Stimulated activated CD4-positive, alpha-beta T cell treated with anti-CD3 and anti-CD28 coated beads, Interleukin-15, amount 100 ng/mL, for 24 hours (primary cell): Measurements from ENCODE around the gene PCED1B.
A peak's percentile ranks its signal among the peaks of the same experiment; 100 is the strongest.
"Not testable (repeated sequence)": the region's sequence is repeated elsewhere in the genome, so short reads cannot be mapped to it uniquely, and the experiment has no call there.

ENCODE experiments used
- DNase-seq: peaks from one replicate; pipeline ENCODE4 v3.0.0-alpha.2; 2020

Gene PCED1B

DNA sequence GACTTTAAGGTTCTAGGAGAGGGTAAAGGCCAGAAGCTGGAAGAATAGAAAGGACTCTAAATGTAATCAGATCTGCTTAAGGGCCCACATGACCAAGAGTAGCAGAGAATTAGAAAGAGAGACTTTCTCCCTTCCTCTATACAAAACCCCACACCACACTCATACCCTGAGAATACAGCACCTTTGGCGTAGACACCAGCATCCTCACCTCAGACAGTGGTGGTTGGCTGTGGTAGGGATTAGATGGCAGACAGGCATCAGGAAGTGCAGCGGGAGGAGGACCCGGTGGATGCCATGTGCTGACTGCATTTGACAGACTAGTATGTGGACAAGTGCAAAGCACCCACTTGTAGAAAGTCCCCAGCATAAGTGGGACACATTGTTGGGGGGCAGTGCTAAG lies 98.6 kb downstream of the PCED1B start:
- DNase-seq, result no peak

DNA sequence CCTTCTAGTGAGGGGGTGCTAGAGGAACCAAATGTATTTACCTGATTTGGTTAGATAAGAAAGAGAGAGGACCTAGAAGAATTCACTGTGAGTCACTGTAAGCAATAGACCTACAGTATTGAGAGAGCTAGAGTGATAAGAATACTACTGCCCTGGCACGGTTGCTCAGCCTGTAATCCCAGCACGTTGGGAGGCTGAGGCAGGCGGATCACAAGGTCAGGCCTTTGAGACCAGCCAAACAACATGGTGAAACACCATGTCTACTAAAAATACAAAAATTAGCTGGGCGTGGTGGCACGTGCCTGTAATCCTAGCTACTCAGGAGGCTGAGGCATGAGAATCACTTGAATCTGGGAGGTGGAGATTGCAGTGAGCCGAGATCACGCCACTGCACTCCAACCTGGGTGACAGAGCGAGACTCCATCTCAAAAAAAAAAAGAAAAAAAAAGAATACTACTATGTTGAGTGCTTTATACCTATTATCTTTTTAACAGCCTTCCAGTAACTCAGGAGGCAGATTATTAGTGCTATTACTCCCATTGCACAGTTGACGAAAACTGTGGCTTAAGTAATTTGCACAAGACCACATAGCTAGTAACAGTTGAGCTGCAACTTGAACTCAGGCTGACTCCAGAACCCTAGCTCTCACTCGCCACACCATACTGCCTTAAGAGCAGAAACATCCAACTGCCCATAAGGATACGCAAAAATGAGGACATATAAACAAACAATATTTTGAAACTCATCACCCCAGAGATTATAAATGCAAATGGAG lies 102.9 kb downstream of the PCED1B start:
- DNase-seq, result not testable (repeated sequence)

DNA sequence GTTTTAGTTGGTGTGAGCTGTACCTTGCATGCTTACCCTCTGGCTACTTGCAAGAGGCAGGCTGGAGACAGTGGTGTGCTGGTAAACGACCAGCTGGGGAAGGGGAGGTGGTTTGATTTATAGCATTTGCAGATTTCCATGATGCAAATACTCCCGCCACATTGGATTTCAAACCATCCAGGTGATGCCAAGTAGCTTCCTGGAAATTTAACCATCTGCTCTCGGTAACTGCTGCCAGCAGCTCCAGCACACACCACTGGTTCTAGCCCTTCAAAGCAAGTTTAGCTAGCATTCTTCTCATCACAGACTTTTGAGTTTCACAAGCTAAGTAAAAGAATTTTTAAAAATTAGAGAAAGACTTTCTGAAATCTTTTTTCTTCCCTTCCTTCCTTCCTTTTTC lies 104.8 kb downstream of the PCED1B start:
- no peak for DNase-seq

DNA sequence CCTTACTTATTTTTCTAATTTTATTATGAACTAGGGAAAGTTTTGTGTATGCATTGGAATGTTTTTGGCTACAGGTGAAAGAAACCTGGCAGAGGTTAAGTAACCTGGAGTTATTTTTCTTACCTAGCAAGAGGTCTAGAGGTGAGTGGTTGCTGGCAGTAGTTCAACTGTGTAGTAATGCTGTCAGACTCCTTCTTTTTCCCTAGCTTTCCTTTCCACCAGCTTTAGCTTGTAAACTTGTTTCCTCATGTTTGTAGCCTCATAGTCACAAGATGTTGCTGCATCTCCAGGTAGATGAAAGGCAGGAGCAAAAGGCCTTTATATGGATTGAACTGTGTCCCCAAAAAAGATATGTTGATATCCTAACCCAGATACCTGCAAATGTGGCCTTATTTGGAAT lies 105.4 kb downstream of the PCED1B start:
- DNase-seq, result no peak

DNA sequence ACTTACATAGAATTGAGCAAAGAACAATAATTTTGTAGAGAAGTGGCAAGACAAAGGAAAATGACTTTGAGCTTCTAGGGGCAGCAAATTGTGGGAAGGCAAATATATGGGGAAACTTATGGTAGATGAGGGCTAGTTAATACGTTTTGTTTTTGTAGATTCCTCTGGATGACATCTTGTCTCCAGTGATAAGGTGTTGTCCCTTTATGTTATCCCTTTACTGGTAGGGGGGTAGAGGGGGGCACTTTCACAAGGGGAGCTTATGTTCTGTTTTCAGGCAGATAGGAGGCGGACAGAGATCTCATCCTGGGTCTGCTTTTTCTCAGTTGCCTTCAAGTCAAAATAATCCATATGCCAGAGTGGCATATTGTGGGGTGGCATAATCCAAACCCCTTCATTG lies 106.8 kb downstream of the PCED1B start:
- no peak for DNase-seq

DNA sequence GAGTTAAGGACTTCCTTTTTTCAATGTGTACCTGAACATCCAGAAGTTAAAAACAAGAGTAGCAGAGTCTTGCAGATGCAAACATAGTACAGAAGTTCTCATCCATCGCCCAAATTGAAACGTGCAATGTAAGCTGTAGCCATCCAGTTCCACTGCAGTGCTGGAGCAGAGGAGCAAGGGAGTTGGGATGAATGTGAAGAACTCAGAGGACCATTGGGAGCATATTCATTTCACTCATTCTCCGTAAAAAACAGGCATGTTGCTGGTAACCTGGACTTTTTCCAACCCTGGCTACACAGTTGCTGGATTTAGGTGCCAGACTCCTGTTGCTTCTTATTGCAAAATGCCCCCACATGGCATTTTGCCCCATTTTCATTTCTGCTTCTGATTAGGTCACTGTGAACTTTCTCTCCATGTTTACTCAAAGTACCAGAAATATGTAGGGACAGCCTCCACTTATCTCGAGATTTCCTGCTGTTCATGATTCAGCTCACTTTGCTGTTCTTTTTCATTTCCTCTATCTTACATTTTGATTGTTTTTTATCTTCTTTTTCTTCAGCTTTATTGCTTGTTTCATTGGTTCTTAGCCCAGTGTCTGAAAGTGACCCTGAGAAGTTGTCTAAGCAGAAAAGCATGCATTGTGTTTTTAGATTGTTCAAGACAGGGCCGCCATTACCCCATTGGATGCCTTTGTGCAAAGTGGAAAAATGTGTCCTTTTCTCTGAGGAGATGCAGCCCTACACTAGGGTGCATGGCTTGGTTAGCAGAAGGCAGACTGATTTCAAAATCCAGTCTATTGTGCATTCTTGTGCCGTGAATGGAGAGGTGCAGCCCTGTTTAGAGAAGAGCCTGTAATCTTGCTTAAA lies 109.4 kb downstream of the PCED1B start:
- no peak for DNase-seq

DNA sequence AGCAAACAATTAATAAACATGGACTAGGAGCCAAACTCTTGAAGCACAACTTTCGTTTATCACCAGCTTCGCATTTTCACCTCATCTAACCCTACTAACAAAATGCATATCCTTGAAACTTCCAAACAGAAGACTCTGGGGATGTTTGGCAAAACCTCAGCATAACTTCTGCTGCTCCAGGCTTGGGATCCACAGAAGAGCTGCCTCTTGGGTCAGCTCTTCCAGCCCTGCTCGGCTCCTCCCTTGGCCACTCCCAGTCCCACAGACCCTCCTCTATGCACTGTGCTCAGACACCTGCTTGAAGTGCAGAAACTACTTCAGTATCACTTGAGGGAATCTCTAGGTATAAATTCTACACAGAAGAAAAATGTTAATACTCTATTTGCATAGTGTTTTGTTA lies 110.3 kb downstream of the PCED1B start:
- DNase-seq, result no peak

DNA sequence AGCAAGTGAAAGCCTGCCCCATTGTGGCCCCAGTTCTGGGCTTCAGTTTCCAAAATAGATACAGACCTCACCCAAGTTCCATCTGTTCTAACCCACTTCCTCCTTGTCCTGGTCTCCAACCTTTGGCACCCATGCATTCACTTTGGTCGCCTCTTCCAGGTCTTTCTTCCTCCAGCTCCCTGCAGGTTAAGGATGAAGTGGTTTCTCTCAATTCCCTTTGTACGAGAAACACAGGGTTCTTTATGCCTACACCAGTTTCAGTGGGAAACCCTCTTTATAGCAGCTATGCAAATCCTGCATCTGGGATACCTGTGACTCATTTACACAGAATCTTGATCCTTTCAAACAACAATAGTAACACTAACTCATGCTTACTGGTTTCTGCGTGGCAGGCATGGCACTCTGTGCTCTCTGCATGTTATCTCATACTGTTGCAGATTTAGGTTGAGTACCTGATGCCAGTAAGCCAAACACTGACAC lies 110.9 kb downstream of the PCED1B start:
- peak; percentile 57 for DNase-seq

DNA sequence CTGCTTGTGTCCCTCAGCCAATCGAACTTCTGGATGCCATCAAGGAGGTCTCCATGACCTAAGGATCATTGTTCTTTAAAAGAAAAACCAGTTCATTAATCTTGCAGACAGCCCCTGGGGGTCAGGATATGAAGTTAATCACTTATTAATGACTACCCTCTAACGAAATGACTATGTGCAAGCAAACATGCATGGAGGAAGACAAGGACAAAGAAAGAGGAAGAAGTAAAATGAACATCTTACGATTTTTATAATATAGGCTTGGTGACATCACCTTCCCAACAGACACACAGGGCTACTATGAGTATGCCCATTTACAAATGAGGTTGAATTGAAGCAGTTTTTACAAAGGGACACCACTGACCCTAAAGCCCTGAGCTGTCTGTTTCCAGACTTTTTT lies 111.5 kb downstream of the PCED1B start:
- DNase-seq, result no peak

DNA sequence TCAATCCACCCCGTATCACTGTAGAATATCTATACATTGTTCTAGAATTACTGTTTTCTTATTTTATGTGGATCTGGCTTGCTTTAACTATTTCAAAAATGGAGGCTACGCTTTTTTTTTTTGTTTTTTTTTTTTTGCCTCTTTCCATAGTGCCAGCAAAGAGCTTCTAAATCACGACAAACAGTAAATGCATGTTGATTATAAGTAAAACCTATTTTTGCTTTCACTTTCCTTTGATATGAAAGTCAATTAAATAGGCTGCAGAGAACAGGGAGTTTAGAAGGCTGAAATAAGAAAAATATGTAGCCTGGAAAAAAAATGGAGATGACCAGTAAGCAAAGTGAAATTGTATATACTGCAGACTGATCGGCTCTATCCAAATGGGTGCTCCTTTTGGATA lies 112.6 kb downstream of the PCED1B start:
- no peak for DNase-seq

DNA sequence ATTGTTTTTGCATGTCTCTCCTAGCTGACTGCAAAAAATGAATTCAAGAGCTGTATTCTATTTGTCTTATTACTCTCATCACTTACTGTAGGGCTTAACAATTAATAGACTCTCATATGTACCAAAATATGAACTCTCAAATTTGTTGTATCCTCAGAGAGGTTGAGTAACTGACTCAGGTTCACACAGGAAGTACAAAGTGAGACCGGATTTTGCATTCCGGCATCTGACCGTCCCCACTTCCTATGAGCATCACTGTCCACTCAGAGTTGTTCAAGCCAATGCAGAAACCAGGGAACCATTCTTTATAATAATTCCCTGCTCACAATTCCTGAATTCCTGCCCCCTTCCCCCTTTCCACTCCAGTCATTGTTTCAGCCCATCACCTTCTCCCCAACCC lies 113.6 kb downstream of the PCED1B start:
- peak; percentile 33 for DNase-seq

DNA sequence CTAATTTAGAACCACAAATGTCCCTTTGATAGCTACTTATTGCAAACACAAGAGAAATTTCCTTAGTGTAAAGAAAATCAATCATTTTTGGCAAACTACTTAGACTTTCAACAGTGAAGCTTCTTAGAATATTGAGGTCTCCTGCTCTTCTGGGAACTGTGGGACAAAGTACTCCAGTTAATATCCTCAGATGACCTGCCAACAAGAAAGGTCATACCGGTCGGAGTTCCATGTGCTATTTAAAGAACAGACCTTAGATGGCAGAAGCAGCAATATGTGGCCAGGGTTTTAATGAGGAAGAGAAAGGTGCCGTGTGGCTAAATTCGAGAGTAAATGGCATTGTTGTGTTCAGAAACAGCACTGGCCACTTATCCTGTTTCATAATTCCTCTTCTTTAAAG lies 115.1 kb downstream of the PCED1B start:
- DNase-seq, result no peak

DNA sequence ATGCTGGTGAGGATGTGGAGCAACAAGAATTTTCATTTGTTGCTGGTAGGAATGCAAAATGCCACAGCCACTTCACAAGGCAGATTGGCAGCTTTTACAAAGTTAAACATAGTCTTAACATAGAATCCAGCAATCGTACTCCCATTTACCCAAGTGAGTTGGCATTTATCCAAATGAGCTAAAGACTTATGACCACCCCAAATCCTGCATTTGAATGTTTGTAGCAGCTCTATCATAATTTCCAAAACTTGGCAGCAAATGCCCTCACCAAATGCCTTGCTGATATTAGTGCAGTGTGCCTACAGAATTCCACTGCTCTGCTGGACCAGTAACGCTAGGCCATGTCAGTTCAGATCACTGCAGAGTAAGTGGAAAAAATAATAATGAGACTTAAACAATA lies 121.0 kb downstream of the PCED1B start:
- no peak for DNase-seq

DNA sequence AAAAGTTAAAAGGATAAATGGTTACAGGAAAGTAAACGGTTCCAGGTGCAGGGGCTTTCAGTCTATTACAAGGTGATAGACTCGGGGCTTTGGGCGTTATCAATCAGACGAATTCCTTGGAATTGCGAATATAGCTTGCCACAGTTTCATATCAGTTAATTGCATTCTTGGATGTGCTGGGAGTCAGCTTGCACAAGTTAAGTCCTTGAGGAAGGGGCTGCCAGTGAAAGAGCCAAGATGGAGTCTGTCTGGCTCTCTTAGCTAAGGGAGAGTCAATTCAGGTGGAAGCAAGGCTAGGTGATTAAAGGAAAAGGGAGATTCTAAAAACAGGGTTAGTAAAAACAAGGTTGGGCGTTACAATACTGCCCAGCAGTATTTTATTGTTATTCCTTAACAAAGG lies 121.8 kb downstream of the PCED1B start:
- DNase-seq, result not testable (repeated sequence)

DNA sequence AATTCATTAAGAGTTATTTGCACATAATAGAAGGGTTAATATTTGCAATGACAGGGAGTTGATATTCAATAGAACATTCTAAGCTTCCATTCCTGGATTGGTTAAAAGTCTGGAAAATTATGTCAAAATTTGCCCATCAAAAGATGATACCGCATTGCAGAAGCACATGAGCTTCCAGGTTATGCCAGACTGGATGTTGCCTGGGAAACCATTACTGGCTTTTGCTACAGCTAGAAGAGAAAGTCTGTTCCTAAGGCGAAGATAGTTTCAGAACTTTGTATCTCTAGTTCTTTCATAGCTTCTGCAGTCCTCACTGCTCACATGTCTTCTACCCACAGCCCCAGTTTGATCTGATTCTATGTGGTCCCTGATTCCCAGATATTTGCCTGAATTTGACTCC lies 122.8 kb downstream of the PCED1B start:
- no peak for DNase-seq

DNA sequence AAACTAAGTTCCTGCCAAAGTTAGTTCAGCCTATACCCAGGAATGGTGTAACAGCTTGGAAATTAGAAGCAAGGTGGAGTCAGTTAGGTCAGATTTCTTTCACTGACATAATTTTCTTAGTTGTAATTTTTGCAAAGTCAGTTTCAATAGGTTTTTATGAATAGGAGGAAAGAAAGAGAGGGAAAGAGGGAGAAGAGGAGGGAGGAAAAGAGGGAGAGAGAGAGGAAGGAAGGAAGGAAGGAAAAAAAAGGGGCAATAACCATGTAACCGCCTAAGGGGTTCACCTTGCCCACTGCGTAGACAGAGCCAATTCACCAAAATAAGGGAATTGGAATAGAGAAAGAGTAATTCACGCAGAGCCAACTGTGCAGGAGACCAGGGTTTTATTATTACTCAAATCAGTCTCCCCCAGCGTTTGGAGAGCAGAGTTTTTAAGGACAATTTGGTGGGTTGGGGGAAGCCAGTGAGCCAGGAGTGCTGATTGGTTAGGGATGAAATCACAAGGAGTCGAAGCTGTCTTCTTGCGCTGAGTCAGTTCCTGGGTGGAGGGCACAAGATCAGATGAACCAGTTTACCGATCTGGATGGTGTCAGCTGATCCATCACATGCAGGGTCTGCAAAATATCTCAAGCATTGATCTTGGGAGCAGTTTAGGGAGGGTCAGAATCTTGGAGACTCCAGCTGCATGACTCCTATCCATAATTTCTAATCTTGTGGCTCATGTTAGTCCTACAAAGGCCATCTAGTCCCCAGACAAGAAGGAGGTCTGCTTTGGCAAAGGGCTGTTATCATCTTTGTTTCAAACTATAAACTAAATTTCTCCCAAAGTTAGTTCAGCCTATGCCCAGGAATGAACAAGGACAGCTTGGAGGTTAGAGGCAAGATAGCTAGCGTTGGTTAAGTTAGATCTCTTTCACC lies 126.4 kb downstream of the PCED1B start:
- DNase-seq, result no peak

DNA sequence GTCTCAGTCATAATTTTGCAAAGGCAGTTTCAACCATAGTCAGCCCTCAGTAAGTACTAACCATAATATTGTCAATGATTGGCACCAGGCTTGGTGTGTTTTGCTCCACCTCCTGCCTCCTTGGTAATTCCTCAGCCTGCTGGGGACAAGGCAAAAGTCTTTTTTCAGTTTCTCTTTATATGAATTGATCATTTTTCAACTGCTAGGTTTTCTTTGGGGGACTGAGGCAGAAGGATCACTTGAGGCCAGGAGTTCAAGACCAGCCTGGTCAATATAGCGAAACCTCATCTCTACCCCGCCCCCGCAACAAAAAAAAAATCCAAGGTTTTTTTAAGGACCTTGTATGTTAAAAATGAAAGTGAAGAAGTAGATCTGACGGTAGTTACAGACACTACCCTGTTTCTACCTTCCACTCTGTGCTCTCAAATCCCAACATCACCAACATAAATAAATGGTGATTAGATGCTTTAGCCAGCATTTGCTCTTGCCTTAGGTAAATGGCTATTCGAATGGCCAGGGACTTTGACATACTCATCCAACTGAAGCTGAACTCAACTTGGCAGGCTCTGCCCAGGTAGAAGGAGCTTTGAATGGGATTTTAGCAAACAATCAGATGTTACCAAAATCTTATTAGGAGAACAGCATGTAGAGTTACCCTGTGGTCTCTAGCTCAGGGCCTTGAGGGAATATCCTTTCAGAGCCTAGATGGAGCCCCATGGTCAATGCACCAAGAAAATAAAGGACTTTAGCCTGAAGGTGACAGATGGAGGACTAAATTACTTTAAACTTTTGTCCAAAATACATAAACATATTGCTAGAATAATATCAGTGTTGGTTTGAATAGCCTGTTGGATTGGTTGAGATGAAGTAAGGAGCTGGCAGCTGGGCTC lies 127.3 kb downstream of the PCED1B start:
- no peak for DNase-seq

DNA sequence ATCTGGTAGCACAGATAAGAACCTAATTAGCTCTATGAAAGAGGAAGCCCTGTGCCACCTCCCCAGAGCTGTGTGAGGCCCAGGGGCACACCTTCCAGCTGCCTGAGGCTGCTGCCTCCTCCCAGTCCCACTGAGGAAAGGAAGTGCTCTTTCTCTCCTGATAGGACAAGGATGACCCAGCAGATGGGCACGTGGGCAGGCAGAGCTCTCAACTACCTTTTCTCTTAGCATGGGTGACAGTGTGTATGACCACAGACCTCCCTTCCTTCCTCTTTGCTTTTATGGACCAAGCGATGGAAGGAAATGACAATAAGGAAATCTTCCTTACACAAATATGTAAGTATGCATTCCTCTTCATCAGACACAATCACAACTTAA lies 127.9 kb downstream of the PCED1B start:
- DNase-seq, result peak; percentile 67

DNA sequence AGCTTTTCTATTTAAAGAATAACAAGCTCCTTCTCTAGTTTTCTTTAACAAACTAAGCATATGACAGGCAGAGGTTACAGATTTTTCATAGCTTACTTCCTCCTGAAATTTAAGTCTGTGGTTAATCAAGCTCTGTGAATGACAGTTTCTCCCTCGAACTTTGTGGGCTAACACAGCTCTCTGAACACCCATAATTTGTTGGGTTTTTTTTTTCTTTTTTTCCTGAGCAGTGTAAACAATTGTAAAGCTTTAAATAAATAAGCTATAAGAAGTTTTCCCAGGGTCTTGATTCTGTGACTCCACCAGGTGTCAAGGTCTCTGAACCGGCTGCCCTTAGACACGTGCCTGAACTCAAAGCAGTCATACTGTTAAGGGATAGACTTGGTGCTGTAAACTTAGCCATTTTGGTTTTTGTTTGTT lies 128.4 kb downstream of the PCED1B start:
- DNase-seq, result no peak

DNA sequence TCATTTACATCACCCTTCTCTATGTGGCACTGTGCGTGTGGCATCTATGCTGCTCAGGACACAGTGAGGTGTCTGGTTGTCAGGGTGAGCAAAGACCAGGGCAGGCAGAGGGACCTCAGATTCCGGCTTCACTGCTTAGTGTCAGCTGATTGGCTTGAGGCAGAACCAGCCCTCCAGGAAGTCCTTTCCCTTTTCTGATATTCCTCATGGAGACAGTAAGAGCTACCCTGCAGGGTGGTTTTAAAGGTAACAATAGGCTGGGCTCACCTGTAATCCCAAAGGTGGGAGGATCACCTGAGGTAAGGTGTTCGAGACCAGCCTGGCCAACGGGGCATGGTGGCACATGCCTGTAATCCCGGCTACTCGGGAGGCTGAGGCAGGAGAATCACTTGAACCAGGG lies 129.6 kb downstream of the PCED1B start:
- DNase-seq, result no peak

DNA sequence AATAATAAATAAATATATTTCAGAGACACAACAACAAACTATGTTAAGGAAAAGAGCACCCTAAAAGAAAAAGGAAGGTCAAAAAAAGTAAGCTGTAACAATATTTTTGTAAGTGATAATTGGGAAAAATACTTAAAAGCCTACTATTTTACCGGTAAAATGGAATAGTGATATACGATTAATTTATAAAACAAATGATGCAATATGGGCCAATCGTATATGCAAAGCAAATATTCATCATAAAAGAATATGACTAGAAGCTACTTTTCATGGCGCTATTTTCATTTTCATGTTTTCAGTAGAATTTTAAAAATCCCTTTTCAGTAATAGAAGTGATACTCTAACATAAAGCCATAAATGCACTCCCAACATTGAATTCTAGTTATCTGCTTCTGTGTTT lies 131.4 kb downstream of the PCED1B start:
- DNase-seq, result no peak

DNA sequence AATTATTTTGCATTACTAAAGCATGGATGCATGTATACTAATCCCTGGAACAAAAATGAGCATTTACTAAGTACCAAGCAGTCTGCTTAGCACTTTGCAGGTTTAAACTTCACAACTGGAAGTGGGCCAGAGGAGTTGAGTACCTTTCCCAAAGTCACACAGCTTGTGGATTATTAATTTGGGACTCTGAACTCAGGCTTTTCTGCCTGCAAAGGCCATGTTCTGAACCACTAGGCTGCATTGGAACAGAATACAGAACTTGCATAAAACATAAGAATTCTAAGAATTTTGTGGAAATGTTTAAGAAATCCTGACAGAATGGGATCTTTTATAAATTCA lies 133.2 kb downstream of the PCED1B start:
- no peak for DNase-seq
